ENCODE results near the gene ABCA13.
A peak's percentile ranks its signal among the peaks of the same experiment; 100 is the strongest.
"Not testable (repeated sequence)": the region's sequence is repeated elsewhere in the genome, so short reads cannot be mapped to it uniquely, and the experiment has no call there.

The ABCA13 gene

GRCh38 chr7:48171202-48171601 is at the start of gene ABCA13:
Gene ABCA13 (plus strand): TSS chr7:48171458. CDS start chr7:48171484, 26 bp downstream.
- no peak for DNase-seq

DNA sequence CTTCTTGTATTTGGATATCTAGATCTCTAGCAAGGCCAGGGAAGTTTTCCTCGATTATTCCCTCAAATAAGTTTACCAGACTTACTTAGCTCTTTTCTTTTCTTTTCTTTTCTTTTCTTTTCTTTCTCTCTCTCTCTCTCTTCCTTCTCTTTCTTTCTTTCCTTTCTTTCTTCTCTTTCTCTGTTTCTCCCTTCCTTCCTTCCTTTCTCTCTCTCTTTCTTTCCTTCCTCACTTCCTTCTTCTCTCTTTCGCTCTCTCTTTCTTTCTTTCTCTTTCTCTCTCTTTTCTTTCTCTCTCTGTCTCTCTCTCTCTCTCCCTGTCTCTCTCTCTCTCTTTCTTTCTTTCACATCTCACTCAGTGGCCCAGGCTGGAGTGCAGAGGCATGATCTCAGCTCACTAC is 45.2 kb upstream of the ABCA13 start:
- no peak for DNase-seq

- DNase-seq = no peak
Observed at GRCh38 chr7:48130658-48131108, 40.6 kb upstream of the ABCA13 start.

DNA sequence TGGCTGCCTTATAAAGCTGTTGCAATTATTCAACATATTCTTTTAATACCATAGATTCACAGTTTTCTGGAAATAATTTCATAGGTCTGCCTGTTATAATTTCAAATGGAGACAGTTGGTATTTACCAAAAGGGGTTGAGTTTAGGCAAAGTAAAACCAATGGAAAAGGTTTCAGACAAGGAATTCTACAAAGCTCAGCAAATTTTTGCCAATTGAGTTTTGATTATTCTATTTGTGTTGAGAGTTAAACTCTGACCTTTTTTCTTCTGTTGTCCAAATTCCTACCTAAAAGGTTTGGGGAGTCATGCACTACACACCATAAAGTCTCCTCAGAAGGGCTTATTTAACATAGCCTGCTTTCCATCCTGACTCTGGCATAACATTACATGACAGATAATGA is 38.5 kb upstream of the ABCA13 start:
- no peak for DNase-seq

DNA sequence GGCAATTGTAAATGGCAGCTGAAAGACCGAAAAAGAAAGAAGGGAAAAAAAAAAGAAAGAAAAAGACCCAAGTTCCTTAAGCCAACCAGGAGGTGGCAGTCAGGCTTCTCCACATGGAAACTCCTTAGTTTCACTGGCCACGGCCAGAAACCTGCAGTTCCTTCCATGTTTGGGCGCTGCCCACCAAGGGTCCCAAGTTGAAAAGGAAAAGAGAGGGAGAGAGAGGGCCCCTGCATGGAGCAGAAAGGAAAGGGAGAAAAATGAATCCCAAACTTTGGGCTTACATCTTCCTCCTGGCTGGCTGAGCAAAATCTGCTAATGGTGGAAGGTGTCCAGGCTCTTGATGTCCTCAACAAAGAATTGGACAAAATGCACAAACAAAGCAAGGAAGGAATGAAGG is 31.8 kb upstream of the ABCA13 start:
- no peak for DNase-seq

GRCh38 chr7:48140001-48140681 is 31.1 kb upstream of the ABCA13 start:
- no peak for DNase-seq

- DNase-seq = no peak
Observed at GRCh38 chr7:48141521-48141920, 29.7 kb upstream of the ABCA13 start.

- no peak for DNase-seq
Observed at GRCh38 chr7:48144291-48144768, 26.9 kb upstream of the ABCA13 start.

GRCh38 chr7:48147078-48147591 is 24.1 kb upstream of the ABCA13 start:
- DNase-seq = no peak

DNA sequence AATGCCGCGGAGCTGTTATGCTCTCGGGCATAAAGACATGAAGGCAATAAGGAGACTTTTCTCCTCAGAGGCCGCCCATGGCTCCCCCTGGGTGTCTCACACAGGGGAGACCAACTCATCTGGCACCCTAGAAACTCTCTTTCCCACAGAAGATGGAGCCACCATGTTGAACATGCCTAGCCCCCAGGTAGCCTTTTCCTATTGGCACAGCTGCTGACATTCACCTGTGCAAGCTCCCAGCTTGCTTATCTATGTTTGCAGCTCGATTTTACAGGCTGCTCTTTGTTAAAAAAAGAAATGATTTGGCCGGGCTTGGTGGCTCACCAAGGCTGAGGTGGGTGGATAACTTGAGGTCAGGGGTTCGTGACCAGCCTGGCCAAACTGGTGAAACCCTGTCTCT is 23.6 kb upstream of the ABCA13 start:
- not testable (repeated sequence) for DNase-seq

- no peak for DNase-seq
Observed at GRCh38 chr7:48148311-48148710, 22.9 kb upstream of the ABCA13 start.

- no peak for DNase-seq
Observed at GRCh38 chr7:48149058-48149457, 22.2 kb upstream of the ABCA13 start.

GRCh38 chr7:48150086-48150485 is 21.2 kb upstream of the ABCA13 start:
- DNase-seq = no peak

DNA sequence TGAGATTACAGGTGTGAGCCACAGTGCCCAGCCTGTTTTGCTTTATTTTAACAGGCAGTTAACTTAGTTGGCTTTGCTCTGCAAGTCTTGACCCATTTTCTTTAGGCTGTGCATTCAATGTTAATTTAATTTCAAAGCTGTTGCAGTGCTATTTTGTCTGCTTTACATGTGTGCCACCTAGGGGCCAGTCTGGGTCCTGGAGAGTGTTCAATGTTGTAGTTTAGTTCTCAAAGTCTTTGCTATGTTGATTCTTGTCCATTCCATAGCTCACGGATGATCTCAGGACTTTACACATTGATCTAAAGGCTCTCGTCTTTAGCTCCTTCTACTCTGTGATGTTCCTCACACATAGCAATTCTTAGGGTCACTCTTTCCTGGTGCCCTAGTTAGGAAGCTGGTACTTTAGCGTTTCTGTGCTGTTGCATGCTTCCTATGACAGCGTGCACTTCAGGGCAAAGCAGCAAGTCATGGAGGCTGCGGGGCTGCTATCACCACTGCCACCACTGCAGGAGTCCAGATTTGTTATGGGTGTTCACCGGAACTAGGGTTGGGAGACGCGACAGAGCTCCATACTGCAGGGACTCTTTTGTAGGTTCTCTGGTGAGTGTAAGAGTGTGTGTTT is 16.4 kb upstream of the ABCA13 start:
- peak; percentile 73 for DNase-seq

DNA sequence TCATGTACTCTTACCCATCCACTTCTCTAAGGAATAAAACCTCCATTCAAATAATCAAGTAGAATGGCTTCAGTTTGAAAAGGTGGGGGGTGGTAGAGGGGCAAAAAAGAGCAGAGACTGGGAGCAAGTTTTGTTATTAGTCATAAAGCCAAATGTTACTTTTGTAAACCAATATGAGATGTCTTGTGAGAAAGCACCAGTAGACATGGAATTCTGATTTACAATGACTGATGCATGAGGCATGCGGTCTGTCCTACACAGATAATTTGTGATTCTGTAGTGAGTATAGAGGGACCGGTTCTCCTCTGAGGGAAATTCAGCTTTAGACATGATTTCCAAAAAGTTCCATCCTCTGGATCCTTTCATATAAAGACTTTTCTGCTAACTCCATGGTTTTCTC is 12.9 kb upstream of the ABCA13 start:
- DNase-seq = no peak

DNA sequence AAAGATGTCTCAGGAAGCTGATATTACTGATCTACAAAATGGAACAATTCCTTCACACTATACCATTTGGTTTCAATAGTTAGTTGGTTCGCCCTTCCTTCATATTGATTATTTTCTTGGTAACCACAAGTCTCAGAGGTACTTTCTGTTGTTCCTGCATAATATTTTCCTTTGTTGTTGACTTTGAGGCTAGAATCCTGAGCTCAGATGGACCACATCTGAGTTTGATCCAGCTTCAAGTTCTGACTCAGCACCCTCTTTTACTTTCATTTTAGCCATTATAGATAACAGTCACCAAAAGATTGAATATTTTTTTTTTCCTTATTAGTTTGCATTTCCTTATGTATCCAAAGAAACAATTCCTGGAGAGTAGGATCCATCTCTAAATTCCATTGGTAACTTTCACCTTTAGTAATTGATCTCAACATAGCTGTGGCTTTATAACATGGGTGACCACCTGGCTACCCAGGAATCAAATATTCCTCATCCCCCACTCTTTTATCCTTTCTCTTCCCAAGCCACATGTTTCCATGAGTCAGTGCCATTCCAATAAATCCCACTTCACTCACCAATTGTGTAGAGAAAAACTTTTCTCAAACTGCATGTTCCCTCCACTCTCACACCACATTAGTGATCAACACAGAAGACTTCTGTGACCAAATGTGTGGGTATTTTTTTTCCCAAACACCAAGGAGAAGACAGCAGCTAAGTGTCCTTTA is 9.7 kb upstream of the ABCA13 start:
- DNase-seq = no peak

DNA sequence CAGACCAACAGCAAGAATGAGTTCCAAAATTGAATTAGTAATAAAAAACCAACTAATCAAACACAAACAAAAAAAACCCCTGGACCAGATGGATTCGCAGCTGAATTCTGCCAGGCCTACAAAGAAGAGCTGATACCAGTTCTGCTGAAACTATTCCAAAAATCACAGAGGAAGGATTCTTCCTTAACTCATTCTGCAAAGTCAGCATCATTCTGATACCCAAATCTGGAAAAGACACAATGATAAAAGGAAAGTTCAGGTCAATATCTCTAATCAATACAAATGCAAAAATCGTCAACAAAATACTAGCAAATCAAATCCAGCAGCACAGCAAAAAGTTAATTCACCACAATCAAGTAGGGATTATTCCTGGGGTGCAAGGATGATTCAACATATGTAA is 6.1 kb upstream of the ABCA13 start:
- DNase-seq = no peak

- no peak for DNase-seq
Observed at GRCh38 chr7:48168159-48168558, 3.1 kb upstream of the ABCA13 start.

DNA sequence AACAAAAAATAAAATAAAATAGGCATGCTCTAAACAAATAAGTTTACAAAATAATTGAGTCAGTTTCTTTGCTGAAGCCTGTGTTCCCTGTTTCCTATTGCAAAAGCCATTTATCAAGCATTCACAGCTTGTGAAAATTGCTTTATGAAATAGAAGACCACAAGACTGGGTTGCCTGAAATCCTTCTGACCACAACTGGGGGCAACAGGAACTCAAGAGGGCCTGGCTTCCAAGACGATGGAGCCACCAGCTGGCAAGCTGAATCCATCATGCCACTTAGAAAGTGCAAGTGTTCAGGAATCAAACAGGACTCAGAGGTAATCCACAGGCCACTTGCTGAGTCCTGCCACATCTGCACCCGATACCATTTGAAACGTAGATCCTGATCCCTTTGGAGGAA is 752 bp upstream of the ABCA13 start:
- no peak for DNase-seq

- no peak for DNase-seq
Observed at GRCh38 chr7:48173313-48173712, 2.1 kb downstream of the ABCA13 start.

DNA sequence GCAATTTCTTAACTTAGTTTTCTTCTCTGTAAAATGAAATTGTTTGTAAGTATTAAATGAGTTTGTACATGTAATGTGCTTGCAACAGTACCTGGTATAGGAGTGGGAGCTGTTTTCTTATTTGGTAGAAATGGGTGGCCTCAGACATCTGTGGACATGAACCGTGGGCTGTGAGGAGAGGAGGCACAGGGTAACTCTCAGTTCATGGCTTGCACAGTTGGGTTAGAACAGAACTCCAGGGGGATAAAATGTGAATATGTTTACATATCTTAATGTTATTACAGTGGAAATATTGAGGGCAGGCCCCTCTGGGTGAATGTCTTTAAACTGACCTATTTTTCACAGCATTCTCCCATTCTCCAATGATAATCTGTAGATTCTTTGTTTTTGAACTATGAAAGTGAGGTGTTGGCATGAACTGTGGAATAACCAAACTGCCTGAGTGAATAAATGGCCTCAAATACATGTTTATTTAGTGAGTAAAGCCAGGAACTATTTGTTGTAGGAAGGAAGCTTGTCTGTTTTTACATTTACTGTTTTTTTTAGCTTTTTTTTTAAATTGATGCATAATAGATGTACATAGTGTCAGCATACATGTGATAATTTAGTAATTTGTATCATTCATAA is 2.6 kb downstream of the ABCA13 start:
- DNase-seq = no peak

DNA sequence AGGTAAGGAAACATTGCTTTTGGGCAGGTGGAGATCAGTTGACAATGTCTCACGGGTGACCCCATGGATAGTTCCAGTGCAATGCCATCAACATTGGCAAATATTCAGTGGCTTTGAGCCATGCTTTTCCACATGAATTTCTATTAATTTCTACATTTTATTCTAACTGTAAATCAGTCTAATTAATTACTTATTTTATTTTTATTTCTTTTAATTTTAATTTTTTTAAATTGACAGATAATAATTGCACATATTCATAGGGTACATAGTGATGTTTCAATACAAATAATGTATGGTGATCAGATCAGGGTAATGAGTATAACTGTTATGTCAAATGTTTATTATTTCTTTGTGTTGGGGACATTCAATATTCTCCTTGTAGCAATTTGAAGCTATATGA is 3.8 kb downstream of the ABCA13 start:
- no peak for DNase-seq

GRCh38 chr7:48176356-48176893 is 5.2 kb downstream of the ABCA13 start:
- DNase-seq = no peak
